ENCODE data around the gene TJAP1.

The TJAP1 gene

DNA sequence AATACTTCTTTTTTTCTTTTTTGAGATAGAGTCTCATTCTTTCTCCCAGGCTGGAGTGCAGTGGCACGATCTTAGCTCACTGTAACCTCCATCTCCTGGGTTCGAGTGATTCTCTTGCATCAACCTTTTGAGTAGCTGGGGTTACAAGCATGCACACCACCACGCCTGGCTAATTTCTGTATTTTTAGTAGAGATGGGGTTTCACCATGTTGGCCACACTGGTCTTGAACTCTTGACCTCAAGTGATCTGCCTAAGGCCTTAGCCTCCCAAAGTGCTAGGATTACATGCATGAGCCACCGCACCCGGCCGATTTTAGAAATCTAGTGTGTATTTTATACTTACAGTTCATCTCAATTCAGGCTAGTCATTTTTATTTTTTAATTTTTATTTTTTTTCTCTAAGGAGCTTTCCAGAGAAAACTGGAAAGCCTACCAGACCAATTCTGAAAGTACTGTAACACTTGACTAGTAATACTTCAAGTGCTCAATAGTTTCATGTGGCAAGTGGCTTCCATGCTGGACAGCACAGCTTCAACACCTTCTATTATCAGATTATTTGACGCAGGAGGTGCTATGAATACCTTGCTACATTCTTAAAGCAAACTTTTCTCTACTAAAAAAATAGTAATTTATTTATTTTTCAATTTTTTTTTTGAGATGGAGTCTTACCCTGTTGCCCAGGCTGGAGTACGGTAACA lies 64.6 kb downstream of the TJAP1 start:
- no peak for DNase-seq

DNA sequence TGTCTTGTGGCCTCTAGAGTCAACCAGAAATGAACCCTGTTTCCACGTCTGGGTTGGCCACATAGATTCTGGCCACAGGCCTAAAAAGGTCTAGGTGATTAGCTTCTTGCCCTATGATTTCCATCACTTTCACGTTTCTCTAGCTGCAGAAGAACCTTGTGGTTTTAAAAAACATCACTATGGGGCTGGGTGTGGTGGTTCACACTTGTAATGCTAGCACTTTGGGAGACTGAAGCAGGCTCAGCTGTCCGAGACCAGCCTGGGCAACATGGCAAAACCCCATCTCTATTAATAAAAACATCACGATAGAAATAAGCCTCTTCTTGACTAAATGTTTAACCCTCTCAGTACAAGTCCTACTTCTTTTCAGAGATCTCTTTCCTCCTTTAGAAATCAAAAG lies 67.1 kb downstream of the TJAP1 start:
- no peak for DNase-seq

DNA sequence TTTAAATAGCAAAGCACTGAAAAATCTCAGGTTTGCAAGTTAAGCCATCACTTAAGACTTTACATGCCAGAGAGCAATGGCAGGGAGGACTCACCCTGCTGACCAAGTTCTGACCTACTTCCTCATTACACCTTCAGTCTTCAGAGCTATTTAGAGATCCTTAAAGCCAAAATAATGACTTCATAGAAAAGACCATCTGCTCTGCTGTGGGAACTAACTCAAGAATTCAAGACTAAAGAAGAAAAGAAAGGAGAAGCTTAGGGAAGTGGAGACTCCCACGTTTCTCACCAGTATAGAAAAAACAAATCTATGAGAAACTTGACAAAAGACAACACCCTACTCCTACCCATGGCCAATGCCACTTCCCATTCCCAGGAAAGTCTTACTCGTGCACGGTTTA lies 69.9 kb downstream of the TJAP1 start:
- no peak for DNase-seq
